HCT116 (cell line): ENCODE results near the gene GADD45A. TPM values are rescaled to one million over a fixed set of nuclear protein-coding genes. Genes with fewer than 3 reads are reported as not detected.

Source experiments
- ATAC-seq: fragments of 200-7000 bp; cut with Tn5 transposase; 2 replicates; pipeline ENCODE4 v1.9.1; 2020; ENCODE audit warnings: mild to moderate bottlenecking, moderate library complexity
- BruUV-seq: library from RNA; stranded (reverse); fragments of 400-500 nt; replicated peaks from 2 replicates; lab custom pipeline; 2021; lab: Mats Ljungman, UMichigan
- CTCF ChIA-PET: fragments of 300-600 bp; sonication (Branson Sonifier 250); formaldehyde crosslinking; loops from one replicate; lab custom pipeline; 2021; ENCODE audit warnings: antibody characterized with exemption; lab: Charles Lee
- POLR2A ChIA-PET: fragments of 300-600, 350-600 bp; sonication (Branson Sonifier 250); formaldehyde crosslinking; loops from one replicate; lab custom pipeline; 2021; ENCODE audit warnings: antibody characterized with exemption; lab: Charles Lee
- RAD21 ChIA-PET, 2 experiments: fragments of 300-600 bp; sonication (Branson Sonifier 250); formaldehyde crosslinking; loops; one replicate each; lab custom pipeline; 2023; ENCODE audit warnings: low total read pairs in 2 of 2; ENCODE audit not compliant: uncharacterized antibody in 2 of 2, unreplicated experiment in 2 of 2, low non-redundant PET in 1 of 2; lab: Charles Lee
- DNase-seq: peaks from one replicate; pipeline ENCODE4 v3.0.0-alpha.2; 2010; ENCODE audit warnings: low read depth, low spot score
- H2AFZ ChIP-seq: fragments of 200-600 bp; shearing (Covaris generic), sonication (generic); 2 replicates; pipeline ENCODE4 v1.6.1; 2017; ENCODE audit warnings: low read depth, mixed run types, mixed read lengths, antibody characterized with exemption, low read length; ENCODE audit not compliant: poor library complexity, severe bottlenecking
- H3K27ac ChIP-seq: 2 replicates; pipeline ENCODE4 v1.5.1; 2012; ENCODE audit warnings: low read depth, low read length
- H3K27me3 ChIP-seq: fragments of 200-600 bp; sonication (generic); 2 replicates; pipeline ENCODE4 v1.6.1; 2016; ENCODE audit warnings: mixed run types, low read length, mixed read lengths; ENCODE audit not compliant: insufficient read depth
- H3K36me3 ChIP-seq, 2 experiments: fragments of 200-500 bp in 1 of 2; fragments of 200-600 bp in 1 of 2; sonication (Bioruptor generic) in 1 of 2; sonication (generic) in 1 of 2; 2 replicates each; pipeline versions ENCODE4 v1.5.1 to v1.6.1; 2014 to 2016; ENCODE audit warnings: low read length in 2 of 2, inconsistent platforms in 1 of 2, mixed read lengths in 1 of 2, mixed run types in 1 of 2; ENCODE audit not compliant: insufficient read depth in 2 of 2, control insufficient read depth in 1 of 2
- H3K4me1 ChIP-seq, 2 experiments: fragments of 200-600 bp in 1 of 2; sonication (generic) in 1 of 2; 2 replicates each; pipeline versions ENCODE4 v1.5.1 to v1.6.1; 2012 to 2017; ENCODE audit warnings: low read length in 2 of 2, inconsistent platforms in 1 of 2, mild to moderate bottlenecking in 1 of 2, mixed read lengths in 1 of 2, mixed run types in 1 of 2, moderate library complexity in 1 of 2; ENCODE audit not compliant: insufficient read depth in 2 of 2, control insufficient read depth in 1 of 2
- H3K4me2 ChIP-seq: fragments of 200-600 bp; sonication (generic); 2 replicates; pipeline ENCODE4 v1.6.1; 2017; ENCODE audit warnings: mixed run types, low read length, mixed read lengths
- H3K4me3 ChIP-seq, 2 experiments: fragments of 200-600 bp in 1 of 2; sonication (generic) in 1 of 2; replicated peaks in 1 of 2; 2 replicates each; pipeline ENCODE4 v1.5.1; 2011 to 2016; ENCODE audit warnings: low read length in 2 of 2, control low read depth in 1 of 2, low read depth in 1 of 2, mild to moderate bottlenecking in 1 of 2, mixed read lengths in 1 of 2, mixed run types in 1 of 2
- H3K79me2 ChIP-seq: fragments of 200-600 bp; sonication (generic); 2 replicates; pipeline ENCODE4 v1.6.1; 2017; ENCODE audit warnings: mild to moderate bottlenecking, mixed run types, low read length, moderate library complexity, mixed read lengths; ENCODE audit not compliant: insufficient read depth
- H3K9ac ChIP-seq: fragments of 200-600 bp; sonication (generic); 2 replicates; pipeline ENCODE4 v1.6.1; 2016; ENCODE audit warnings: low read length, mixed read lengths
- H3K9me2 ChIP-seq: fragments of 200-600 bp; sonication (generic), shearing (Covaris generic); 2 replicates; pipeline ENCODE4 v1.6.1; 2017; ENCODE audit warnings: mixed run types, mild to moderate bottlenecking, moderate library complexity; ENCODE audit not compliant: insufficient read depth
- H3K9me3 ChIP-seq, 2 experiments: fragments of 200-500 bp in 1 of 2; fragments of 200-600 bp in 1 of 2; sonication (Bioruptor generic) in 1 of 2; sonication (generic) in 1 of 2; 2 replicates each; pipeline ENCODE4 v1.6.1; 2014 to 2017; ENCODE audit warnings: low read length in 2 of 2, mixed read lengths in 2 of 2, inconsistent platforms in 1 of 2, low read depth in 1 of 2, mild to moderate bottlenecking in 1 of 2, mixed run types in 1 of 2, moderate library complexity in 1 of 2; ENCODE audit not compliant: control insufficient read depth in 1 of 2, insufficient read depth in 1 of 2
- H4K20me1 ChIP-seq: fragments of 200-600 bp; sonication (generic), shearing (Covaris generic); 2 replicates; pipeline ENCODE4 v1.6.1; 2017; ENCODE audit warnings: mixed run types, mild to moderate bottlenecking, moderate library complexity; ENCODE audit not compliant: insufficient read depth
- CTCF ChIP-seq, 3 experiments: fragments of 200-600 bp in 1 of 3; sonication (generic) in 1 of 3; IDR thresholded peaks in 2 of 3; conservative IDR thresholded peaks in 1 of 3; 2 replicates each; pipeline ENCODE4 v1.5.1; 2012 to 2017; ENCODE audit warnings: low read depth in 2 of 3, low read length in 2 of 3, antibody characterized with exemption in 1 of 3, borderline replicate concordance in 1 of 3, control low read depth in 1 of 3, mild to moderate bottlenecking in 1 of 3, mixed read lengths in 1 of 3, mixed run types in 1 of 3, moderate library complexity in 1 of 3; ENCODE audit not compliant: insufficient read depth in 1 of 3
- ELF1 ChIP-seq: IDR thresholded peaks from 2 replicates; pipeline ENCODE4 v1.6.1; 2012; ENCODE audit warnings: low read depth, borderline replicate concordance
- EZH2phosphoT487 ChIP-seq: fragments of 200-600 bp; IDR thresholded peaks from 2 replicates; pipeline ENCODE4 v1.6.1; 2018; ENCODE audit warnings: antibody characterized with exemption, borderline replicate concordance
- FOSL1 ChIP-seq: IDR thresholded peaks from 2 replicates; pipeline ENCODE4 v1.6.1; 2012; ENCODE audit warnings: low read depth
- JUND ChIP-seq: IDR thresholded peaks from 2 replicates; pipeline ENCODE4 v1.6.1; 2012
- MAX ChIP-seq: IDR thresholded peaks from 2 replicates; pipeline ENCODE4 v1.6.1; 2012
- POLR2AphosphoS5 ChIP-seq: IDR thresholded peaks from 2 replicates; pipeline ENCODE4 v1.6.1; 2011; ENCODE audit warnings: mild to moderate bottlenecking, low read depth, low read length, moderate library complexity
- RAD21 ChIP-seq: IDR thresholded peaks from 2 replicates; pipeline ENCODE4 v1.6.1; 2012; ENCODE audit warnings: low read depth, mild to moderate bottlenecking
- REST ChIP-seq: IDR thresholded peaks from 2 replicates; pipeline ENCODE4 v1.6.1; 2012; ENCODE audit warnings: low read depth
- SRF ChIP-seq: IDR thresholded peaks from 2 replicates; pipeline ENCODE4 v1.6.1; 2012; ENCODE audit warnings: low read depth
- ZFX ChIP-seq: fragments of 450-650 bp; IDR thresholded peaks from 2 replicates; pipeline ENCODE4 v1.6.1; 2017
- ZNF274 ChIP-seq: fragments of 200-500 bp; sonication (Bioruptor generic); IDR thresholded peaks from 2 replicates; pipeline ENCODE4 v1.6.1; 2014; ENCODE audit warnings: mild to moderate bottlenecking, low read depth, low read length, inconsistent platforms
- intact Hi-C: fragments of 100-400 bp; cut with micrococcal nuclease; formaldehyde crosslinking; loops from 2 replicates; pipeline ENCODE4 v1.10.0; 2022
- total RNA-seq: library from RNA; stranded (reverse); gene quantifications from one replicate; pipeline ENCODE4 v1.2.1, GENCODE V29; 2021; ENCODE audit not compliant: unreplicated experiment

GADD45A gene
- total RNA-seq, 1 experiment from 2014 or later: 105 TPM

- TF ChIP-seq REST (no peak), FOSL1 (no peak; the same call in 1 of the 2 replicates), RAD21 (0 out of 2 replicates have a peak, but pooled peaks have one; percentile 24), EZH2phosphoT487 (no peak), POLR2AphosphoS5 (peak; percentile 100)
Measured at GRCh38 chr1:67685067-67685557, at the start of gene GADD45A (continued).

- Histone ChIP-seq H2AFZ (no peak overlapping the region), H3K36me3 (no peaks in the 10 kb centered on the region), H3K9ac (no peak overlapping the region), H3K9me2 (no peaks in the 10 kb centered on the region), H3K4me2 (no peak overlapping the region), H3K9me3 (no peaks in the 10 kb centered on the region), H3K27me3 (no peaks in the 10 kb centered on the region), H3K79me2 (no peaks in the 10 kb centered on the region), H3K4me3 (no peak overlapping the region), H3K4me1 (peaks cover 0 to 5% of the 10 kb centered on the region in 2 experiments; a peak in 1 of 4 replicates), H4K20me1 (no peaks in the 10 kb centered on the region), H3K27ac (no peak overlapping the region)
- no TSS peak for BruUV-seq
- ChIA-PET POLR2A (no interaction called here), RAD21 (no interaction called here), CTCF (no interaction called here)
- no peak for DNase-seq
- TF ChIP-seq ZNF274 (no peak), CTCF (IDR thresholded peaks at IDR 0.05 in 2 of 3, conservative IDR thresholded peaks at IDR 0.05 in 1 of 3; ENCODE audit: borderline replicate concordance in 1 of 3, insufficient read depth in 1 of 3, low read depth in 2 of 3, low read length in 2 of 3) (no peak), ELF1 (no peak), POLR2AphosphoS5 (no peak), FOSL1 (no peak), MAX (no peak), RAD21 (no peak), JUND (no peak), EZH2phosphoT487 (no peak), SRF (no peak), ZFX (no peak)
- no peak for ATAC-seq
- intact Hi-C loops: no loop called here
Measured at GRCh38 chr1:67636146-67636545, 48.9 kb upstream of the GADD45A start.
